Endothelial cell of umbilical vein (primary cell): ENCODE measurements around the gene RRAGB. TPM values are rescaled to one million over a fixed set of nuclear protein-coding genes. Genes with fewer than 3 reads are reported as not detected.

Experiments
- BruUV-seq: library from RNA; stranded (reverse); fragments of 400-500 nt; replicated peaks from 2 replicates; lab custom pipeline; 2021; lab: Mats Ljungman, UMichigan
- CTCF ChIA-PET: fragments of 300-600, 350-600 bp; sonication (Branson Sonifier 250); formaldehyde crosslinking; loops from one replicate; lab custom pipeline; 2021; ENCODE audit warnings: antibody characterized with exemption, inconsistent platforms; lab: Charles Lee
- POLR2A ChIA-PET: fragments of 300-600, 350-600 bp; sonication (Branson Sonifier 250); formaldehyde crosslinking; loops from one replicate; lab custom pipeline; 2021; ENCODE audit warnings: antibody characterized with exemption, inconsistent platforms; lab: Charles Lee
- DNase-seq: peaks from one replicate; pipeline ENCODE4 v3.0.0-alpha.2; 2011; ENCODE audit warnings: low read depth, low spot score
- FAIRE-seq: peaks from 2 replicates; lab custom pipeline; 2011; peaks lifted over from hg19 to GRCh38; lab: Jason Lieb, UNC
- H2AFZ ChIP-seq: 2 replicates; pipeline ENCODE4 v1.6.0; 2012; ENCODE audit warnings: low read depth, low read length, control low read depth, inconsistent platforms
- H3K27ac ChIP-seq: 2 replicates; pipeline ENCODE4 v1.5.1; 2011; ENCODE audit warnings: low read depth, mild to moderate bottlenecking, control low read depth, low read length, moderate library complexity; ENCODE audit not compliant: insufficient read depth
- H3K27me3 ChIP-seq, 2 experiments: 2 replicates each; pipeline versions ENCODE4 v1.6.0 to v1.6.1; 2011; ENCODE audit warnings: low read length in 2 of 2, mixed read lengths in 1 of 2; ENCODE audit not compliant: control insufficient read depth in 2 of 2, insufficient read depth in 2 of 2
- H3K36me3 ChIP-seq, 2 experiments: 2 replicates in 1 of 2; 3 replicates in 1 of 2; pipeline ENCODE4 v1.5.1; 2011; ENCODE audit warnings: low read length in 2 of 2, mild to moderate bottlenecking in 1 of 2, moderate library complexity in 1 of 2; ENCODE audit not compliant: control insufficient read depth in 2 of 2, insufficient read depth in 2 of 2; ENCODE audit errors: extremely low read depth in 1 of 2
- H3K4me1 ChIP-seq: 3 replicates; pipeline ENCODE4 v1.5.1; 2011; ENCODE audit warnings: mild to moderate bottlenecking, low read length; ENCODE audit not compliant: control insufficient read depth, insufficient read depth; ENCODE audit errors: extremely low read depth
- H3K4me2 ChIP-seq: 2 replicates; pipeline ENCODE4 v1.6.1; 2011; ENCODE audit warnings: low read length, control low read depth, mixed read lengths; ENCODE audit not compliant: insufficient read depth
- H3K4me3 ChIP-seq, 3 experiments: fragments of 200-600 bp in 1 of 3; sonication (generic), shearing (Covaris generic) in 1 of 3; replicated peaks in 1 of 3; 2 replicates each; pipeline ENCODE4 v1.5.1; 2011 to 2016; ENCODE audit warnings: control low read depth in 3 of 3, low read length in 3 of 3, mild to moderate bottlenecking in 2 of 3, inconsistent platforms in 1 of 3, low read depth in 1 of 3, moderate library complexity in 1 of 3; ENCODE audit not compliant: insufficient read depth in 1 of 3
- H3K79me2 ChIP-seq: 2 replicates; pipeline ENCODE4 v1.6.0; 2012; ENCODE audit warnings: low read length, inconsistent platforms; ENCODE audit not compliant: control insufficient read depth, insufficient read depth
- H3K9ac ChIP-seq: replicated peaks from 2 replicates; pipeline ENCODE3; 2011; ENCODE audit warnings: low read length, control low read depth; ENCODE audit not compliant: insufficient read depth; ENCODE audit errors: extremely low read depth
- H3K9me1 ChIP-seq: replicated peaks from 3 replicates; pipeline ENCODE4 v1.6.0; 2011; ENCODE audit warnings: mild to moderate bottlenecking, low read length; ENCODE audit not compliant: control insufficient read depth, insufficient read depth; ENCODE audit errors: extremely low read depth
- H3K9me3 ChIP-seq: replicated peaks from 2 replicates; pipeline ENCODE4 v1.5.1; 2012; ENCODE audit warnings: low read length, inconsistent platforms; ENCODE audit not compliant: control insufficient read depth, insufficient read depth
- H4K20me1 ChIP-seq: replicated peaks from 2 replicates; pipeline ENCODE3; 2011; ENCODE audit warnings: mild to moderate bottlenecking, low read length; ENCODE audit not compliant: control insufficient read depth, insufficient read depth; ENCODE audit errors: extremely low read depth
- CTCF ChIP-seq, 2 donors: IDR thresholded peaks; 1 replicate in 1 of 2; 2 replicates in 1 of 2; pipeline ENCODE4 v1.5.1; 2011; ENCODE audit warnings: low read length in 2 of 2, mild to moderate bottlenecking in 2 of 2, moderate library complexity in 2 of 2, control low read depth in 1 of 2, inconsistent platforms in 1 of 2, low read depth in 1 of 2; ENCODE audit not compliant: insufficient read depth in 1 of 2; ENCODE audit errors: extremely low read depth in 1 of 2
- EZH2 ChIP-seq: IDR thresholded peaks from 2 replicates; pipeline ENCODE4 v1.6.1; 2012; ENCODE audit warnings: borderline replicate concordance, low read depth, mild to moderate bottlenecking, moderate library complexity, low read length, inconsistent platforms; ENCODE audit not compliant: severe bottlenecking
- FOS ChIP-seq: IDR thresholded peaks from 2 replicates; pipeline ENCODE4 v1.6.1; 2011; ENCODE audit warnings: mild to moderate bottlenecking, low read length, moderate library complexity, borderline replicate concordance; ENCODE audit not compliant: insufficient read depth
- GATA2 ChIP-seq: IDR thresholded peaks from 2 replicates; pipeline ENCODE4 v1.7.0; 2011; ENCODE audit warnings: low read depth, mild to moderate bottlenecking, moderate library complexity, mixed read lengths, low read length; ENCODE audit not compliant: insufficient read length, insufficient read depth
- JUN ChIP-seq: IDR thresholded peaks from 2 replicates; pipeline ENCODE4 v1.6.1; 2011; ENCODE audit warnings: borderline replicate concordance, low read depth; ENCODE audit not compliant: insufficient read length, insufficient read depth
- MAX ChIP-seq: IDR thresholded peaks from 2 replicates; pipeline ENCODE4 v1.6.1; 2011; ENCODE audit not compliant: insufficient read depth, insufficient read length
- MYC ChIP-seq: IDR thresholded peaks from one replicate; pipeline ENCODE4 v1.6.1; 2011; ENCODE audit warnings: mild to moderate bottlenecking, low read depth, low read length
- POLR2A ChIP-seq: IDR thresholded peaks from 2 replicates; pipeline ENCODE4 v1.6.1; 2012; ENCODE audit warnings: low read depth, mild to moderate bottlenecking, control low read depth, low read length
- POLR2AphosphoS5 ChIP-seq: IDR thresholded peaks from 2 replicates; pipeline ENCODE4 v1.6.1; 2012; ENCODE audit warnings: low read depth, mild to moderate bottlenecking, control low read depth, low read length, moderate library complexity; ENCODE audit not compliant: insufficient read depth
- dilution Hi-C: fragments of 300-500 bp; cut with MboI; formaldehyde crosslinking; loops from one replicate; pipeline ENCODE4 v1.15.0; 2019; ENCODE audit warnings: low sequenced_read_pairs; ENCODE audit not compliant: extremely low pct_ligation_motif_present
- intact Hi-C: fragments of 100-400 bp; cut with micrococcal nuclease; formaldehyde crosslinking; loops from one replicate; pipeline ENCODE4 v1.10.0; 2022
- polyA plus RNA-seq, 4 experiments: library from polyadenylated mRNA; depleted of rRNA in 3 of 4; stranded (reverse) in 3 of 4; unstranded in 1 of 4; fragments of >200 nt; gene quantifications; 2 replicates each; pipeline versions ENCODE4 v1.2.1 to v1.2.3, GENCODE V29; 2011 to 2012; ENCODE audit warnings: missing spikeins in 1 of 4
- total RNA-seq: library from RNA; stranded (reverse); gene quantifications from 2 replicates; pipeline ENCODE4 v1.2.3, GENCODE V29; 2021

RRAGB gene
- total and polyA plus RNA-seq, 2 donors (not counting 3 experiments of a cell fraction or from before 2014, with no cell fraction given) = 14.3 to 18.0 TPM

GRCh38 chrX:55750256-55750655 is 32.7 kb downstream of the RRAGB start:
- FAIRE-seq (no peak), DNase-seq (no peak)
- H2AFZ ChIP-seq = no peak overlapping the region
- peaks cover 0 to 2% of the 10 kb centered on the region in 2 experiments for H3K36me3 ChIP-seq
- TF ChIP-seq FOS (no peak), POLR2A (no peak), MAX (no peak), EZH2 (no peak), CTCF (IDR thresholded peaks at IDR 0.05; ENCODE audit: extremely low read depth in 1 of 2, insufficient read depth in 1 of 2, low read depth in 1 of 2, low read length in 2 of 2) (no peak), POLR2AphosphoS5 (no peak), MYC (no peak), JUN (no peak), GATA2 (no peak)
- H3K4me3 ChIP-seq = no peak overlapping the region
- no peak overlapping the region for H3K4me2 ChIP-seq
- no TSS peak for BruUV-seq
- CTCF ChIA-PET = no interaction called here
- no peaks in the 10 kb centered on the region for H3K9me1 ChIP-seq
- H3K4me1 ChIP-seq = no peaks in the 10 kb centered on the region
- H4K20me1 ChIP-seq = no peaks in the 10 kb centered on the region
- POLR2A ChIA-PET = no interaction called here
- H3K9ac ChIP-seq = no peak overlapping the region
- H3K79me2 ChIP-seq = no peaks in the 10 kb centered on the region
- no peaks in the 10 kb centered on the region for H3K9me3 ChIP-seq
- no peak overlapping the region for H3K27ac ChIP-seq
- H3K27me3 ChIP-seq = no peaks in the 10 kb centered on the region
- dilution Hi-C loops (no loop called here), intact Hi-C loops (no loop called here)
